Fibroblast of villous mesenchyme (primary cell): Measurements from ENCODE around the gene RD3L. TPM values are rescaled to one million over a fixed set of nuclear protein-coding genes. Genes with fewer than 3 reads are reported as not detected.

Source experiments
- DNase-seq: peaks from one replicate; pipeline ENCODE4 v3.0.0-alpha.2; 2010; ENCODE audit warnings: low read depth
- H3K4me3 ChIP-seq: 2 replicates; pipeline ENCODE4 v1.5.1; 2011; ENCODE audit warnings: low read depth, mild to moderate bottlenecking, low read length
- CTCF ChIP-seq: IDR thresholded peaks from 2 replicates; pipeline ENCODE4 v1.5.1; 2012; ENCODE audit warnings: low read depth, mild to moderate bottlenecking, low read length; ENCODE audit not compliant: insufficient read depth
- total RNA-seq: library from RNA; depleted of rRNA; stranded (reverse); fragments of >200 nt; gene quantifications from 2 replicates; pipeline ENCODE4 v1.2.3, GENCODE V29; 2012

The RD3L gene
- total RNA-seq, 1 donor, result not detected

GRCh38 chr14:103948442-103948841 lies 6.1 kb upstream of the RD3L start:
- no peak overlapping the region for H3K4me3 ChIP-seq
- TF ChIP-seq CTCF, result no peak
- DNase-seq, result no peak

GRCh38 chr14:103946975-103947374 lies 4.6 kb upstream of the RD3L start:
- no peak overlapping the region for H3K4me3 ChIP-seq
- DNase-seq, result no peak
- TF ChIP-seq CTCF, result no peak

- peak; percentile 31 for DNase-seq
- no peak overlapping the region for H3K4me3 ChIP-seq
- TF ChIP-seq CTCF, result no peak
These were observed 1.3 kb upstream of the RD3L start for GRCh38 chr14:103943673-103944072.

GRCh38 chr14:103941462-103941861 lies 867 bp downstream of the RD3L start:
- no peak for TF ChIP-seq CTCF
- DNase-seq, result no peak
- no peak overlapping the region for H3K4me3 ChIP-seq

- no peak for TF ChIP-seq CTCF
- DNase-seq, result no peak
- H3K4me3 ChIP-seq, result no peak overlapping the region
These were observed 7.2 kb downstream of the RD3L start for GRCh38 chr14:103935102-103935501.

- DNase-seq, result no peak
- TF ChIP-seq CTCF, result no peak
- no peak overlapping the region for H3K4me3 ChIP-seq
These were observed 9.4 kb downstream of the RD3L start for GRCh38 chr14:103932791-103933490.

- no peak for DNase-seq
- H3K4me3 ChIP-seq, result no peak overlapping the region
- TF ChIP-seq CTCF, result no peak
These were observed 10.9 kb downstream of the RD3L start for GRCh38 chr14:103931422-103931821.
